GM18861 (cell line): ENCODE results near the gene KRTAP10-11.
"Not testable (repeated sequence)": the region's sequence is repeated elsewhere in the genome, so short reads cannot be mapped to it uniquely, and the experiment has no call there.

Experiments
- ATAC-seq: cut with Tn5 transposase; IDR thresholded peaks from one replicate; pipeline ENCODE4 v1.9.1; 2021; ENCODE audit not compliant: unreplicated experiment

Gene KRTAP10-11

GRCh38 chr21:44646366-44647221 lies at the start of gene KRTAP10-11:
KRTAP10-11 (plus strand) TSS chr21:44646414; CDS start chr21:44646459, 45 bp downstream.
- ATAC-seq = not testable (repeated sequence)

- no peak for ATAC-seq
Measured at GRCh38 chr21:44598061-44598460, 48.2 kb upstream of the KRTAP10-11 start.

- no peak for ATAC-seq
Measured at GRCh38 chr21:44599264-44600029, 46.8 kb upstream of the KRTAP10-11 start.

- not testable (repeated sequence) for ATAC-seq
Measured at GRCh38 chr21:44600118-44600978, 45.9 kb upstream of the KRTAP10-11 start, which contains the start of gene KRTAP10-7. KRTAP10-7 (plus strand) TSS chr21:44600597; CDS start chr21:44600622, 25 bp downstream.

GRCh38 chr21:44601091-44601490 lies 45.1 kb upstream of the KRTAP10-11 start:
- not testable (repeated sequence) for ATAC-seq

- ATAC-seq = no peak
Measured at GRCh38 chr21:44601596-44602462, 44.4 kb upstream of the KRTAP10-11 start.

- no peak for ATAC-seq
Measured at GRCh38 chr21:44602463-44602850, 43.8 kb upstream of the KRTAP10-11 start.

GRCh38 chr21:44603109-44603875 lies 42.9 kb upstream of the KRTAP10-11 start:
- no peak for ATAC-seq

GRCh38 chr21:44603911-44604310 lies 42.3 kb upstream of the KRTAP10-11 start:
- no peak for ATAC-seq

GRCh38 chr21:44606495-44606894 lies 39.7 kb upstream of the KRTAP10-11 start:
- ATAC-seq = no peak

GRCh38 chr21:44609193-44609592 lies 37.0 kb upstream of the KRTAP10-11 start:
- ATAC-seq = no peak

- not testable (repeated sequence) for ATAC-seq
Measured at GRCh38 chr21:44610157-44610843, 35.9 kb upstream of the KRTAP10-11 start.

- ATAC-seq = no peak
Measured at GRCh38 chr21:44611551-44611950, 34.7 kb upstream of the KRTAP10-11 start.

GRCh38 chr21:44612029-44612486 lies 34.2 kb upstream of the KRTAP10-11 start, which contains the start of gene KRTAP10-8:
KRTAP10-8 (plus strand) TSS chr21:44612079; CDS start chr21:44612101, 22 bp downstream.
- no peak for ATAC-seq

- ATAC-seq = no peak
Measured at GRCh38 chr21:44612669-44613229, 33.5 kb upstream of the KRTAP10-11 start.

GRCh38 chr21:44613386-44614155 lies 32.6 kb upstream of the KRTAP10-11 start:
- no peak for ATAC-seq

GRCh38 chr21:44614161-44614631 lies 32.0 kb upstream of the KRTAP10-11 start:
- no peak for ATAC-seq
